K562 (cell line): ENCODE data around the gene TTC39C. TPM values are rescaled to one million over a fixed set of nuclear protein-coding genes. Genes with fewer than 3 reads are reported as not detected.

ENCODE experiments used
- ATAC-seq: fragments of 200-7000 bp; cut with Tn5 transposase; 3 replicates; pipeline ENCODE4 v1.9.1; 2020; ENCODE audit warnings: moderate library complexity
- BruUV-seq: library from RNA; stranded (reverse); fragments of 400-500 nt; replicated peaks from 2 replicates; lab custom pipeline; 2021; lab: Mats Ljungman, UMichigan
- CTCF ChIA-PET: fragments of 300-600 bp; formaldehyde crosslinking; extraction: SDS; loops from one replicate; lab custom pipeline; 2021; ENCODE audit warnings: low intra/inter-chr PET ratio; lab: Yijun Ruan, JAX
- POLR2A ChIA-PET: fragments of 300-600, 350-650 bp; sonication (Branson Sonifier 250); formaldehyde crosslinking; extraction: SDS; loops from one replicate; lab custom pipeline; 2021; ENCODE audit warnings: antibody characterized with exemption, inconsistent platforms; lab: Yijun Ruan, JAX
- DNase-seq, 4 experiments: peaks; one replicate each; pipeline versions ENCODE4 v3.0.0 to v3.0.0-alpha.2; 2011 to 2018; ENCODE audit warnings: low spot score in 3 of 4, mixed read lengths in 3 of 4; ENCODE audit errors: extremely low read depth in 1 of 4
- FAIRE-seq: peaks from 2 replicates; lab custom pipeline; 2011; peaks lifted over from hg19 to GRCh38; lab: Jason Lieb, UNC
- H2AFZ ChIP-seq: 2 replicates; pipeline ENCODE4 v1.6.0; 2011; ENCODE audit warnings: low read depth, low read length, control low read depth, inconsistent platforms
- H3K27ac ChIP-seq: fragments of 200-600 bp; 3 replicates; pipeline ENCODE4 v1.8.0; 2011; ENCODE audit warnings: low read depth, mild to moderate bottlenecking, control low read depth, inconsistent platforms, low read length, moderate library complexity, mixed read lengths; ENCODE audit errors: extremely low read depth
- H3K27me3 ChIP-seq, 2 experiments: fragments of 300-600 bp in 1 of 2; 2 replicates in 1 of 2; 3 replicates in 1 of 2; pipeline versions ENCODE4 v1.6.0 to v1.8.0; 2011; ENCODE audit warnings: inconsistent platforms in 2 of 2, low read length in 2 of 2, mild to moderate bottlenecking in 1 of 2, mixed read lengths in 1 of 2, moderate library complexity in 1 of 2; ENCODE audit not compliant: control insufficient read depth in 2 of 2, insufficient read depth in 2 of 2
- H3K36me3 ChIP-seq: fragments of 300-600 bp; 3 replicates; pipeline ENCODE4 v1.8.0; 2011; ENCODE audit warnings: mild to moderate bottlenecking, low read length, inconsistent platforms; ENCODE audit not compliant: control insufficient read depth, insufficient read depth
- H3K4me1 ChIP-seq, 2 experiments: fragments of 200-600 bp in 1 of 2; replicated peaks in 1 of 2; 2 replicates in 1 of 2; 3 replicates in 1 of 2; pipeline versions ENCODE4 v1.5.1 to v1.8.0; 2011; ENCODE audit warnings: inconsistent platforms in 2 of 2, low read length in 2 of 2, mild to moderate bottlenecking in 1 of 2, mixed read lengths in 1 of 2, moderate library complexity in 1 of 2; ENCODE audit not compliant: control insufficient read depth in 2 of 2, insufficient read depth in 2 of 2
- H3K4me2 ChIP-seq: 2 replicates; pipeline ENCODE4 v1.6.1; 2011; ENCODE audit warnings: low read length, control low read depth, inconsistent platforms, mixed read lengths; ENCODE audit not compliant: insufficient read depth
- H3K4me3 ChIP-seq: fragments of 200-600 bp; sonication (generic), shearing (Covaris generic); 2 replicates; pipeline ENCODE4 v1.5.1; 2016; ENCODE audit warnings: control low read depth, inconsistent platforms
- H3K79me2 ChIP-seq: fragments of 200-600 bp; 3 replicates; pipeline ENCODE4 v1.8.0; 2011; ENCODE audit warnings: low read length, inconsistent platforms; ENCODE audit not compliant: control insufficient read depth, insufficient read depth
- H3K9ac ChIP-seq, 2 experiments: 2 replicates each; pipeline versions ENCODE4 v1.6.0 to v1.6.1; 2011; ENCODE audit warnings: low read depth in 2 of 2, low read length in 2 of 2, control low read depth in 1 of 2, inconsistent platforms in 1 of 2, mild to moderate bottlenecking in 1 of 2, mixed read lengths in 1 of 2; ENCODE audit not compliant: insufficient read depth in 1 of 2
- H3K9me1 ChIP-seq: one replicate; pipeline ENCODE4 v1.6.0; 2011; ENCODE audit warnings: inconsistent platforms, mild to moderate bottlenecking, low read length, moderate library complexity; ENCODE audit not compliant: control insufficient read depth, insufficient read depth
- H3K9me3 ChIP-seq: replicated peaks from 2 replicates; pipeline ENCODE4 v1.5.1; 2011; ENCODE audit warnings: low read depth, low read length, inconsistent platforms; ENCODE audit not compliant: control insufficient read depth, insufficient read depth
- H4K20me1 ChIP-seq: replicated peaks from 2 replicates; pipeline ENCODE4 v1.6.1; 2011; ENCODE audit warnings: low read length, inconsistent platforms, mixed read lengths; ENCODE audit not compliant: control insufficient read depth, insufficient read depth
- FOXP4 ChIP-seq: sonication (generic); formaldehyde crosslinking; IDR thresholded peaks from 2 replicates; pipeline ENCODE4 v1.8.0; 2022; ENCODE audit warnings: mild to moderate bottlenecking, missing genetic modification reagents, borderline replicate concordance
- HDAC1 ChIP-seq, 2 experiments: fragments of 450-650 bp; IDR thresholded peaks; 2 replicates each; pipeline ENCODE4 v1.6.1; 2016 to 2017; ENCODE audit warnings: inconsistent platforms in 1 of 2, mild to moderate bottlenecking in 1 of 2, moderate library complexity in 1 of 2
- PCBP1 ChIP-seq: fragments of 200-400 bp; formaldehyde crosslinking; IDR thresholded peaks from 2 replicates; pipeline ENCODE4 v1.6.1; 2018; ENCODE audit warnings: mild to moderate bottlenecking, low read depth, low read length; ENCODE audit not compliant: poor library complexity, severe bottlenecking
- RBM39 ChIP-seq: fragments of 200-400 bp; formaldehyde crosslinking; optimal IDR thresholded peaks from 2 replicates; pipeline ENCODE3; 2018; ENCODE audit warnings: low read depth, low read length
- TFAM ChIP-seq: fragments of 250-450 bp; sonication (Bioruptor Pico); conservative IDR thresholded peaks from 2 replicates; pipeline ENCODE4 v1.5.0; 2021; ENCODE audit warnings: mild to moderate bottlenecking, moderate library complexity
- ZSCAN32 ChIP-seq: fragments of 450-650 bp; formaldehyde crosslinking; IDR thresholded peaks from 2 replicates; pipeline ENCODE4 v1.4.0; 2020; ENCODE audit warnings: mild to moderate bottlenecking, moderate library complexity
- whole genome bisulfite sequencing: fragments of 100-300 bp; shearing (Covaris generic); methylation state at CpG from one replicate; pipeline ENCODE4 v1.1.6; 2016; ENCODE audit warnings: low coverage, mixed read lengths; ENCODE audit not compliant: insufficient coverage; ENCODE audit errors: missing lambda C conversion rate; 5-methylcytosine and 5-hydroxymethylcytosine counted together
- in situ Hi-C: fragments of 300-500 bp; cut with MboI; formaldehyde crosslinking; loops from 4 replicates; pipeline ENCODE4 v1.15.0; 2018; ENCODE audit warnings: inconsistent platforms, mixed read lengths
- intact Hi-C: fragments of 100-400 bp; cut with micrococcal nuclease; formaldehyde crosslinking; loops from 2 replicates; pipeline ENCODE4 v1.14.2; 2022
- polyA plus RNA-seq, 8 experiments: library from polyadenylated mRNA; depleted of rRNA in 4 of 8; stranded (reverse) in 5 of 8; unstranded in 3 of 8; fragments of >200 nt; fragmentation: Nextera tagmentation in 2 of 8; fragmentation: Illumina TruSeq in 1 of 8; extraction: Ambion mirVana in 2 of 8; extraction: Trizol in 1 of 8; gene quantifications; 2 replicates each; pipeline versions ENCODE4 v1.2.1 to v1.2.3, GENCODE V29; 2011 to 2014; ENCODE audit warnings: inconsistent platforms in 1 of 8, missing spikeins in 1 of 8
- total RNA-seq, 7 experiments: library from RNA; depleted of rRNA in 6 of 7; stranded (reverse); fragments of >200 nt in 6 of 7; fragmentation: Illumina TruSeq in 2 of 7; extraction: Trizol in 2 of 7; gene quantifications; 2 replicates each; pipeline versions ENCODE4 v1.2.1 to v1.2.3, GENCODE V29; 2011 to 2021; ENCODE audit warnings: low replicate concordance in 1 of 7
- TF ChIP-seq, protein P1 (sequence below): fragments of 250-450 bp; sonication (Bioruptor Pico); IDR thresholded peaks from 2 replicates; pipeline ENCODE4 v1.5.1; 2021; ENCODE audit warnings: mild to moderate bottlenecking

TTC39C gene
- total and polyA plus RNA-seq, 9 of the 15 experiments (the other 6 are each of a cell fraction or from before 2014, with no cell fraction given) = 0.01 to 0.58 (median 0.18) TPM; not detected in 5

DNA sequence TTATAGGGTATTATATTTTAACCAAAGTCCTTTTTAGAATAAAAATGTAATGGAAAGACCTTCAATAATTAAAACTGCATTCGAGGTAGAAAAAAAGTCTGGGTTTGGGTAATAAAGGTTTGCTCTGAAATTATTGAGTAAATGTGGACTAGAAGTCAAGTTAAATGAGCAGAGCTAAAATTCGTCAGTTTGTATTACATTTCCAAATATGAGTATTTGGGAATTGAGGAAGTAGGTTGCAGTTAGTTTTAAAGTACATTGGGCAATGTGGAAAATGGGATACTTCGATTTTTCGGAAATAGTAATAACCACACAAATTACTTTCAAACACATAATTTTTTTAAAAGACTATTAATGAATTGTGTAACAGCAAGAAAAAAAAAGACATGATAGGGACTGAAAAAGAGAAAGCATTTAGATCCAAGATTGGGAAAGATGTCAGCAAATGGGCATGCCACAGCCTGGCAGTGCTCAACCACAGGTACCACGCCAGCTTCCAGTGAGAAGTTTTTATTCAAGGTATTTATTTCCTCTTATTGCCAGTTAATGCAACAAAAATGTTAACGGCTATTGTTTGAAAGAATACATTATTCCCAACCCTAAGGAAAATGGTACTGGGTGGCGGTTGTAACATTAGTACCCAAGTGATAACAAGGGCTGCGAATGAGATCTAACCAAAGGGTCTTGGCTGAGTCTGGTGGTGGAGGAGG lies 50.0 kb downstream of the TTC39C start:
- FAIRE-seq (no peak), ATAC-seq (no peak), DNase-seq (no peak)
- ChIA-PET CTCF (no interaction called here), POLR2A (no interaction called here)
- no peak for TF ChIP-seq TFAM
- no peak for TF ChIP-seq ZSCAN32 (CRISPR knock-in tag)
- no peak for TF ChIP-seq RBM39
- no peak for TF ChIP-seq HDAC1 (IDR thresholded peaks at IDR 0.05)
- TF ChIP-seq, protein P1, sequence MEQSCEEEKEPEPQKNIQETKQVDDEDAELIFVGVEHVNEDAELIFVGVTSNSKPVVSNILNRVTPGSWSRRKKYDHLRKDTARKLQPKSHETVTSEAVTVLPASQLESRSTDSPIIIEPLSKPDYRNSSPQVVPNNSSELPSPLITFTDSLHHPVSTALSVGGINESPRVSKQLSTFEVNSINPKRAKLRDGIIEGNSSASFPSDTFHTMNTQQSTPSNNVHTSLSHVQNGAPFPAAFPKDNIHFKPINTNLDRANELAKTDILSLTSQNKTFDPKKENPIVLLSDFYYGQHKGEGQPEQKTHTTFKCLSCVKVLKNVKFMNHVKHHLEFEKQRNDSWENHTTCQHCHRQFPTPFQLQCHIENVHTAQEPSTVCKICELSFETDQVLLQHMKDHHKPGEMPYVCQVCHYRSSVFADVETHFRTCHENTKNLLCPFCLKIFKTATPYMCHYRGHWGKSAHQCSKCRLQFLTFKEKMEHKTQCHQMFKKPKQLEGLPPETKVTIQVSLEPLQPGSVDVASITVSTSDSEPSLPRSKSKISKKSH (CRISPR knock-in tag) = no peak
- no peak for TF ChIP-seq FOXP4 (CRISPR knock-in tag)
- TF ChIP-seq PCBP1 = no peak
- Histone ChIP-seq H3K27me3 (peaks cover 0 to 4% of the 10 kb centered on the region in 2 experiments; a peak in 1 of 5 replicates), H3K27ac (no peak overlapping the region), H4K20me1 (no peaks in the 10 kb centered on the region), H3K9ac (no peak overlapping the region), H3K9me3 (no peaks in the 10 kb centered on the region), H3K4me3 (no peak overlapping the region), H3K9me1 (no peaks in the 10 kb centered on the region), H3K4me1 (no peaks in the 10 kb centered on the region), H3K36me3 (no peaks in the 10 kb centered on the region), H2AFZ (no peak overlapping the region), H3K79me2 (no peaks in the 10 kb centered on the region), H3K4me2 (no peak overlapping the region)
- no TSS peak for BruUV-seq
- intact Hi-C loops (no loop called here), in situ Hi-C loops (no loop called here)
- WGBS = 2% methylated on average over 8 of the region's 8 CpGs
